GM12865 (cell line): ENCODE data around the gene HSPB9.

ENCODE experiments used
- DNase-seq: peaks from one replicate; pipeline ENCODE4 v3.0.0; 2010; ENCODE audit warnings: low read depth
- H3K4me3 ChIP-seq: 2 replicates; pipeline ENCODE4 v1.5.1; 2011; ENCODE audit warnings: mild to moderate bottlenecking, low read depth, low read length, control low read depth
- CTCF ChIP-seq: IDR thresholded peaks from 2 replicates; pipeline ENCODE4 v1.5.1; 2011; ENCODE audit warnings: low read length, control low read depth, low read depth, inconsistent platforms; ENCODE audit not compliant: insufficient read depth; ENCODE audit errors: missing control alignments

Gene HSPB9

GRCh38 chr17:42122371-42123303, at the start of gene HSPB9:
HSPB9 (plus strand) TSS chr17:42122804; CDS start chr17:42122851, 47 bp downstream.
- no peak within 1 kb of the TSS for H3K4me3 ChIP-seq
- TF ChIP-seq CTCF: no peak
- DNase-seq: no peak

- no peak for TF ChIP-seq CTCF
- no peak overlapping the region for H3K4me3 ChIP-seq
- DNase-seq: no peak
These were observed 46.8 kb upstream of the HSPB9 start for GRCh38 chr17:42075789-42076188.

- TF ChIP-seq CTCF: no peak
- no peak for DNase-seq
- no peak overlapping the region for H3K4me3 ChIP-seq
These were observed 45.6 kb upstream of the HSPB9 start for GRCh38 chr17:42076797-42077559.

GRCh38 chr17:42077755-42078154, 44.8 kb upstream of the HSPB9 start:
- no peak for DNase-seq
- H3K4me3 ChIP-seq: no peak overlapping the region
- no peak for TF ChIP-seq CTCF

GRCh38 chr17:42078396-42079043, 44.1 kb upstream of the HSPB9 start:
- TF ChIP-seq CTCF: no peak
- DNase-seq: no peak
- no peak overlapping the region for H3K4me3 ChIP-seq

GRCh38 chr17:42079541-42079940, 43.1 kb upstream of the HSPB9 start:
- no peak overlapping the region for H3K4me3 ChIP-seq
- DNase-seq: no peak
- no peak for TF ChIP-seq CTCF
